CD14-positive monocyte (primary cell): Measurements from ENCODE around the gene C10orf67. TPM values are rescaled to one million over a fixed set of nuclear protein-coding genes. Genes with fewer than 3 reads are reported as not detected.
"Not testable (repeated sequence)": the region's sequence is repeated elsewhere in the genome, so short reads cannot be mapped to it uniquely, and the experiment has no call there.

Experiments
- DNase-seq, 3 donors: peaks; one replicate each; pipeline ENCODE4 v3.0.0-alpha.2; 2011 to 2022
- H2AFZ ChIP-seq: 2 replicates; pipeline ENCODE4 v1.6.0; 2012; ENCODE audit warnings: mild to moderate bottlenecking, low read depth, low read length, inconsistent platforms; ENCODE audit not compliant: insufficient read depth, poor library complexity, severe bottlenecking
- H3K27ac ChIP-seq, 2 donors: 1 replicate in 1 of 2; 2 replicates in 1 of 2; pipeline ENCODE4 v1.5.1; 2012 to 2013; ENCODE audit warnings: low read length in 2 of 2, control low read depth in 1 of 2, inconsistent platforms in 1 of 2, low read depth in 1 of 2, mild to moderate bottlenecking in 1 of 2
- H3K27me3 ChIP-seq, 2 donors: one replicate each; pipeline versions ENCODE4 v1.6.0 to v1.6.1; 2011 to 2013; ENCODE audit warnings: low read length in 2 of 2; ENCODE audit not compliant: control insufficient read depth in 2 of 2, insufficient read depth in 2 of 2
- H3K36me3 ChIP-seq, 2 donors: replicated peaks in 1 of 2; 1 replicate in 1 of 2; 2 replicates in 1 of 2; pipeline versions ENCODE4 v1.5.1 to v1.6.1; 2012 to 2013; ENCODE audit warnings: low read length in 2 of 2, control low read depth in 1 of 2, inconsistent platforms in 1 of 2, mild to moderate bottlenecking in 1 of 2; ENCODE audit not compliant: insufficient read depth in 2 of 2, control insufficient read depth in 1 of 2
- H3K4me1 ChIP-seq, 2 donors: 1 replicate in 1 of 2; 2 replicates in 1 of 2; pipeline versions ENCODE4 v1.5.1 to v1.6.1; 2012 to 2013; ENCODE audit warnings: low read length in 2 of 2, control low read depth in 1 of 2, inconsistent platforms in 1 of 2, mild to moderate bottlenecking in 1 of 2, moderate library complexity in 1 of 2; ENCODE audit not compliant: insufficient read depth in 2 of 2, control insufficient read depth in 1 of 2
- H3K4me2 ChIP-seq: replicated peaks from 2 replicates; pipeline ENCODE3; 2012; ENCODE audit warnings: low read length, moderate library complexity, mild to moderate bottlenecking; ENCODE audit not compliant: poor library complexity, severe bottlenecking; ENCODE audit errors: extremely low read depth
- H3K4me3 ChIP-seq, 3 experiments: fragments of 200-600 bp in 1 of 3; sonication (generic) in 1 of 3; replicated peaks in 1 of 3; 1 replicate in 2 of 3; 2 replicates in 1 of 3; pipeline ENCODE4 v1.5.1; 2011 to 2013; ENCODE audit warnings: low read length in 3 of 3, mild to moderate bottlenecking in 3 of 3, control low read depth in 2 of 3, low read depth in 2 of 3, inconsistent platforms in 1 of 3, moderate library complexity in 1 of 3
- H3K79me2 ChIP-seq: 2 replicates; pipeline ENCODE4 v1.6.0; 2012; ENCODE audit warnings: mild to moderate bottlenecking, control low read depth, inconsistent platforms, low read length, moderate library complexity; ENCODE audit not compliant: insufficient read depth
- H3K9ac ChIP-seq: 2 replicates; pipeline ENCODE4 v1.6.0; 2017; ENCODE audit warnings: low read length, mild to moderate bottlenecking; ENCODE audit not compliant: insufficient read depth, poor library complexity, severe bottlenecking
- H3K9me3 ChIP-seq, 2 donors: replicated peaks in 1 of 2; 1 replicate in 1 of 2; 2 replicates in 1 of 2; pipeline versions ENCODE4 v1.5.1 to v1.6.1; 2012 to 2013; ENCODE audit warnings: low read length in 2 of 2, control low read depth in 1 of 2; ENCODE audit not compliant: control insufficient read depth in 1 of 2, insufficient read depth in 1 of 2
- H4K20me1 ChIP-seq: 2 replicates; pipeline ENCODE4 v1.6.0; 2012; ENCODE audit warnings: mild to moderate bottlenecking, low read length, control low read depth, moderate library complexity; ENCODE audit not compliant: insufficient read depth
- H3K27ac Mint-ChIP-seq, 7 donors: one replicate each; pipeline ENCODE4 v1.8.0; 2020; ENCODE audit warnings: mild to moderate bottlenecking in 7 of 7, mixed read lengths in 7 of 7, moderate library complexity in 6 of 7, inconsistent platforms in 2 of 7
- H3K27me3 Mint-ChIP-seq, 3 donors: one replicate each; pipeline ENCODE4 v1.8.0; 2021 to 2022; ENCODE audit warnings: low read depth in 3 of 3, mild to moderate bottlenecking in 3 of 3, mixed read lengths in 3 of 3, moderate library complexity in 3 of 3, inconsistent platforms in 1 of 3
- H3K36me3 Mint-ChIP-seq, 2 donors: one replicate each; pipeline ENCODE4 v1.8.0; 2020; ENCODE audit warnings: mixed read lengths in 2 of 2, inconsistent platforms in 1 of 2, mild to moderate bottlenecking in 1 of 2
- H3K4me1 Mint-ChIP-seq: one replicate; pipeline ENCODE4 v1.8.0; 2020; ENCODE audit warnings: mild to moderate bottlenecking, mixed read lengths
- H3K4me3 Mint-ChIP-seq, 2 donors: one replicate each; pipeline ENCODE4 v1.8.0; 2020; ENCODE audit warnings: mild to moderate bottlenecking in 2 of 2, mixed read lengths in 2 of 2, moderate library complexity in 1 of 2
- H3K9me3 Mint-ChIP-seq, 7 donors: one replicate each; pipeline ENCODE4 v1.8.0; 2020 to 2022; ENCODE audit warnings: mixed read lengths in 7 of 7, mild to moderate bottlenecking in 6 of 7, moderate library complexity in 6 of 7, inconsistent platforms in 2 of 7
- CTCF ChIP-seq: fragments of 200-600 bp; IDR thresholded peaks from one replicate; pipeline ENCODE4 v1.8.0; 2022; ENCODE audit warnings: antibody characterized with exemption, mild to moderate bottlenecking
- WGBS: methylation state at CpG from one replicate; pipeline ENCODE4 v1.1.5; 2013; ENCODE audit warnings: missing lambda C conversion rate; ENCODE audit not compliant: insufficient coverage; 5-methylcytosine and 5-hydroxymethylcytosine counted together
- intact Hi-C, 2 donors: fragments of 100-400 bp; cut with micrococcal nuclease; formaldehyde crosslinking; loops; one replicate each; pipeline versions ENCODE4 v1.15.0 to v1.15.1; 2023
- polyA plus RNA-seq, 3 donors: library from polyadenylated mRNA; depleted of rRNA in 1 of 3; unstranded in 2 of 3; stranded (reverse) in 1 of 3; fragments of 300-500 nt in 2 of 3; fragments of >200 nt in 1 of 3; fragmentation: Illumina TruSeq in 2 of 3; gene quantifications; 1 replicate in 2 of 3; 2 replicates in 1 of 3; pipeline ENCODE4 v1.2.3, GENCODE V29; 2012 to 2021

Gene C10orf67
- polyA plus RNA-seq, 3 donors = not detected

DNA sequence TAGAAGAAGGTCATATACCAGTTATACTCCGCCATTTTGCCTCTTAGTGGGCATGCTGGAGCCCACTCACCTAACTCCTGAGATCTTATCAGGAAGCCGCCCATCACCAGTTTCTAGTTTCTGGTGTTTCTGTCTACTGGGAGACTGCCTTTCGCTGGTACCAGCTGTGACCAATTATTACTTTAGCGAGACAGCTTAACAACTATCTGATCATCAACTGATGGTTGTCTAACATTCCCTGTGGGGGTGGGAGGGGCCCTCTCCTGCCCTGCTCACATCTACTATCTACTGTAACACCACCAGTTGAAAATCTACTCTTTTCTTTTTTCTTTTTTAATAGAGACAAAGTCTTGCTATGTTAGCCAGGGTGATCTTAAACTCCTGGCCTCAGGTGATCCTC, 46.2 kb upstream of the C10orf67 start:
- Histone ChIP-seq H3K9ac (no peak overlapping the region), H2AFZ (no peak overlapping the region), H3K4me1 (peaks cover 3 to 8% of the 10 kb centered on the region in 2 donors), H3K27ac (no peak overlapping the region), H3K79me2 (no peaks in the 10 kb centered on the region), H3K4me2 (no peak overlapping the region), H3K4me3 (no peak overlapping the region), H3K36me3 (no peaks in the 10 kb centered on the region), H3K9me3 (no peaks in the 10 kb centered on the region), H3K27me3 (no peaks in the 10 kb centered on the region), H4K20me1 (no peaks in the 10 kb centered on the region)
- H3K9me3 Mint-ChIP-seq = peaks cover 1 to 11% (median 6%) of the 10 kb centered on the region in 7 donors
- H3K36me3 Mint-ChIP-seq = no peaks in the 10 kb centered on the region
- H3K27me3 Mint-ChIP-seq = peaks cover 0 to 7% (median 7%) of the 10 kb centered on the region in 3 donors
- no peak for TF ChIP-seq CTCF
- no peak overlapping the region for H3K4me3 Mint-ChIP-seq
- peaks cover 9% of the 10 kb centered on the region for H3K4me1 Mint-ChIP-seq
- H3K27ac Mint-ChIP-seq = no peak overlapping the region
- intact Hi-C loops = no loop called here
- 87% methylated on average over 3 of the region's 4 CpGs for WGBS
- DNase-seq = no peak

- H3K79me2 ChIP-seq, H2AFZ ChIP-seq, H4K20me1 ChIP-seq, H3K36me3 ChIP-seq, H3K27ac ChIP-seq, H3K4me2 ChIP-seq, H3K4me3 ChIP-seq, H3K4me3 Mint-ChIP-seq, H3K9ac ChIP-seq, intact Hi-C loops, H3K36me3 Mint-ChIP-seq, H3K27me3 Mint-ChIP-seq, H3K4me1 Mint-ChIP-seq, H3K4me1 ChIP-seq, H3K9me3 ChIP-seq, H3K27me3 ChIP-seq, DNase-seq, H3K27ac Mint-ChIP-seq: not testable (repeated sequence)
- WGBS = no CpG with 5 or more reads among the region's 10 CpGs
- peaks cover 0 to 11% (median 6%) of the 10 kb centered on the region in 7 donors for H3K9me3 Mint-ChIP-seq
Measured at GRCh38 chr10:23390408-23390807, 45.8 kb upstream of the C10orf67 start.

DNA sequence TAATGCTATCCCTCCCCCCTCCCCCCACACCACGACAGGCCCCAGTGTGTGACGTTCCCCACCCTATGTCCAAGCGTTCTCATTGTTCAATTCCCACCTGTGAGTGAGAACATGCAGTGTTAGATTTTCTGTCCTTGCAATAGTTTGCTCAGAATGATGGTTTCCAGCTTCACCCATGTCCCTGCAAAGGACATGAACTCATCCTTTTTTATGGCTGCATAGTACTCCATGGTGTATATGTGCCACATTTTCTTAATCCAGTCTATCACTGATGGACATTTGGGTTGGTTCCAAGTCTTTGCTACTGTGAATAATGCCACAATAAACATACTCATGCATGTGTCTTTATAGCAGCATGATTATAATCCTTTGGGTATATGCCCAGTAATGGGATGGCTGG, 42.9 kb upstream of the C10orf67 start:
- H3K4me1 ChIP-seq, intact Hi-C loops, H3K27ac Mint-ChIP-seq, H4K20me1 ChIP-seq, H3K36me3 ChIP-seq, H3K4me3 ChIP-seq, H3K4me3 Mint-ChIP-seq, H3K4me2 ChIP-seq, H3K4me1 Mint-ChIP-seq, H3K9me3 ChIP-seq, H3K27ac ChIP-seq, DNase-seq, H3K36me3 Mint-ChIP-seq, H3K9ac ChIP-seq, H3K27me3 ChIP-seq, H3K79me2 ChIP-seq, H2AFZ ChIP-seq: not testable (repeated sequence)
- Mint-ChIP-seq H3K9me3 (peaks cover 0 to 11% (median 5%) of the 10 kb centered on the region in 7 donors), H3K27me3 (peaks cover 3 to 11% (median 5%) of the 10 kb centered on the region in 3 donors)
- no CpG with 5 or more reads among the region's 3 CpGs for WGBS
